DND-41 (cell line): ENCODE measurements around the gene GALNT13.

Source experiments
- EZH2 ChIP-seq: IDR thresholded peaks from 3 replicates; pipeline ENCODE4 v1.6.1; 2012; ENCODE audit warnings: borderline replicate concordance, low read depth, mild to moderate bottlenecking, moderate library complexity, low read length, inconsistent platforms; ENCODE audit not compliant: severe bottlenecking
- TF ChIP-seq, protein P1 (sequence below): IDR thresholded peaks from 2 replicates; pipeline ENCODE4 v1.5.1; 2012; ENCODE audit warnings: borderline replicate concordance, low read length, moderate library complexity, mild to moderate bottlenecking; ENCODE audit not compliant: poor library complexity, severe bottlenecking; ENCODE audit errors: extremely low read depth

DNA sequence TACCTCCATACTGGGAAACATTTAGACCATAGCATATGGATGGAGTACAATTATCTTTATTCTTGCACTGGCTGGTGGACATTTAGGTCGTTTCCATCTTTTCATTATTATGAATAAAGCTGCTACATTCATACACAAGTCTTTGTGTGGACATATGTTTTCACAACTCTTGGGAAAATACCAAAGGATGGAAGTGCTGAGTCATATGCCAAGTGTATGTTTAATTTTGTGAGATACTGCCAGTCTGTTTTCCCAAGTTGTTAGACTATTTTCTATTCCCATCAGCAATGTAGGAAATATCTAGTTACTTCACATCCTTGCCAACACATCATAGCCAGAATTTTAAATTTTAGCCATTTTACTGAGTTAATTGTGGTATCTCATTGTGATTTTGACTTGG is 91.5 kb downstream of the GALNT13 start:
- TF ChIP-seq, protein P1, sequence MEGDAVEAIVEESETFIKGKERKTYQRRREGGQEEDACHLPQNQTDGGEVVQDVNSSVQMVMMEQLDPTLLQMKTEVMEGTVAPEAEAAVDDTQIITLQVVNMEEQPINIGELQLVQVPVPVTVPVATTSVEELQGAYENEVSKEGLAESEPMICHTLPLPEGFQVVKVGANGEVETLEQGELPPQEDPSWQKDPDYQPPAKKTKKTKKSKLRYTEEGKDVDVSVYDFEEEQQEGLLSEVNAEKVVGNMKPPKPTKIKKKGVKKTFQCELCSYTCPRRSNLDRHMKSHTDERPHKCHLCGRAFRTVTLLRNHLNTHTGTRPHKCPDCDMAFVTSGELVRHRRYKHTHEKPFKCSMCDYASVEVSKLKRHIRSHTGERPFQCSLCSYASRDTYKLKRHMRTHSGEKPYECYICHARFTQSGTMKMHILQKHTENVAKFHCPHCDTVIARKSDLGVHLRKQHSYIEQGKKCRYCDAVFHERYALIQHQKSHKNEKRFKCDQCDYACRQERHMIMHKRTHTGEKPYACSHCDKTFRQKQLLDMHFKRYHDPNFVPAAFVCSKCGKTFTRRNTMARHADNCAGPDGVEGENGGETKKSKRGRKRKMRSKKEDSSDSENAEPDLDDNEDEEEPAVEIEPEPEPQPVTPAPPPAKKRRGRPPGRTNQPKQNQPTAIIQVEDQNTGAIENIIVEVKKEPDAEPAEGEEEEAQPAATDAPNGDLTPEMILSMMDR = no peak
- TF ChIP-seq EZH2 = no peak
